Activated T-cell treated with anti-CD3 and anti-CD28 coated beads, Interleukin-2, amount 50 U/mL, for 48 hours (primary cell): Measurements from ENCODE around the gene DAD1.

Experiments used
- DNase-seq, 2 experiments: peaks; one replicate each; pipeline ENCODE4 v3.0.0-alpha.2; 2020

DAD1 gene

DNA sequence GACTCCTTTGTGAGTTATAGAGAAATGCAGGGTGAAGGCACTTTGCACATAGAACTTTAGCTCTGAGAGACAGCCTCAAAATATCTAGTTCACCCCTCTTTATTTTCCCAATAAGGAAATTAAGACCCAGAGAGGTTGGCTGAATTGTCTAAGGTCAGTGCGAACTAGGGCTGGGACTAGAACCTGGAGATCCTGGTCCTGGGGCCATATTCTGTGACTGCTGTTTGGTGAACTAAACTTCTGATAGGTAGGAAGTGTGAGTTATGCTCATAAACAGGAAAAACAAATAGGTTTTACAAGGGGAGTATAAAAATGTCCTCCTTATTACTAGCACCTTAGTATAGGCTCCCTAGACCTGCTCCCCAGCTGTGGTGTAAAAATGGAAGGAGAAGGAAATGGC, 53.9 kb downstream of the DAD1 start:
- DNase-seq, result peak in 1 of 2 experiments; percentile 16

DNA sequence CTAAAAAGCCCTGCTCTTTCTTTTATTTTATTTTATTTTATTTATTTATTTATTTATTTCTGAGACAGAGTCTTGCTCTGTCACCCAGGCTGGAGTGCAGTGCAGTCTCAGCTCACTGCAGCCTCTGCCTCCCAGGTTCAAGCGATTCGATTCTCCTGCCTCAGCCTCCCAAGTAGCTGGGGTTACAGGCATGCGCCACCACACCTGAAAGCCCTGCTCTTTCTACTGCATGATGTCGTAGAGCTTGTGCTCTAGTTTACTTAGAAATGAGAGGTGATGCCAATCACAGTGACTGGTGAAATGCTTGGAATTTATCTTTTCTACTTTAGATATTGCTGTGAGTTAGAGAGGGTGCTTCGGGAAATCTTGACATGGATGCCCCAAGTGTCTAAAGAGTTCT, 54.5 kb downstream of the DAD1 start:
- DNase-seq, result no peak

DNA sequence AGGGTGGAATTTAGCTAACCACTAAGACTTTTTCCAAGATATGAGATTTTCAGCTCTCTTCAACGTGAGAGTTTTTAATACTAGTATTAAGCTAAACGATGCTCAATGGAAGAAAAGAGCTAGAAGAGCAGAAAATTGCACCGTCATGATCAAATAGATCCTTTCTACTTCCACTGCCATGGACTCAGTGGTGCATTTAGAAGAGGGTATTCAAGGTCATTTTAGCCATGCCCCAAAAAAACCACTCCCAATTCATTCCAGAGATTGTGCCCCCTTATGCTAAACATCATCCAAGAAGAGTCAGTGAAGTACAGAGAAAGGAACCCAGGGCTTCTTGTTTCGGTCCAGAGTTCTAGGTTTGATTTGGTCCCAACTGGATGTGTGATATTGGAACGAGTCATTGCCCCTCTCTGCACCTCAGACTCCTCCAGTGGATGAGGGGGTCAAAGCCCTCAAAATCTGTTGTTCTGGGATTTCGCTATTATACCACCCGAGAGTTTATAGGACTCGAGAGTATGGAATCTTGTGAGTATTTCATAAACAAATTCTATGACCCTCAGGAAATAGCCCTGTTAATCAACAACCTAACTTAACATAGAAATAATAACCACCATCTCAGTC, 55.2 kb downstream of the DAD1 start:
- no peak for DNase-seq

DNA sequence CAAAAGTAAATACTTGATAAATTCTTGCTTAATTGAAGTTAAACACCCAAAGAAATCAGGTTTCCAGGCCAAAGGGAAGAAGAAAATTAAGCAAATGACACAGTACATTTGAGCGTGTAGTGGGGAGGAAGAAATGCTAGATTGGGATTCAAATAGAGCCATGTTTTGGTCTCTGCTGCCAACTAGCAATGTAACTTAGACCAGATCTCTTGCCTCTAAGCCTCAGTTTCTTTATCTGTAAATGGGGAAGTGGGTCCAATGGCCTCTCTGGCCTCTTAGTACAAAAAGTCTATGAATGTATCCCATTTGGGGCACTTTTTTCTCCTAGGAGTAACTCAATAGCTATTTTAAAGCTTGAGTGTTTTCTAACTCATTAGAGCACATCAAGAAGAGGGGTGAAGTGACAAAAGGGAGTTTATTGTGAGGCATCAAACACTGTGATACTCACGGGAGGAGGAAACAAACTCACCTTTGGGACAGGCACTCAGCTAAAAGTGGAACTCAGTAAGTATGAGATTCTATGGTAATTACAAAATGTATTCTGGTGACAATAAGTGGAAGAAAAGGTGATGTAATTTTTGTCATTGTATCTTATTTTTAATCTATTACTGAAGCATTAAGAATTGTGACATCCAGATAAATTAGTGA, 55.8 kb downstream of the DAD1 start:
- DNase-seq, result no peak

DNA sequence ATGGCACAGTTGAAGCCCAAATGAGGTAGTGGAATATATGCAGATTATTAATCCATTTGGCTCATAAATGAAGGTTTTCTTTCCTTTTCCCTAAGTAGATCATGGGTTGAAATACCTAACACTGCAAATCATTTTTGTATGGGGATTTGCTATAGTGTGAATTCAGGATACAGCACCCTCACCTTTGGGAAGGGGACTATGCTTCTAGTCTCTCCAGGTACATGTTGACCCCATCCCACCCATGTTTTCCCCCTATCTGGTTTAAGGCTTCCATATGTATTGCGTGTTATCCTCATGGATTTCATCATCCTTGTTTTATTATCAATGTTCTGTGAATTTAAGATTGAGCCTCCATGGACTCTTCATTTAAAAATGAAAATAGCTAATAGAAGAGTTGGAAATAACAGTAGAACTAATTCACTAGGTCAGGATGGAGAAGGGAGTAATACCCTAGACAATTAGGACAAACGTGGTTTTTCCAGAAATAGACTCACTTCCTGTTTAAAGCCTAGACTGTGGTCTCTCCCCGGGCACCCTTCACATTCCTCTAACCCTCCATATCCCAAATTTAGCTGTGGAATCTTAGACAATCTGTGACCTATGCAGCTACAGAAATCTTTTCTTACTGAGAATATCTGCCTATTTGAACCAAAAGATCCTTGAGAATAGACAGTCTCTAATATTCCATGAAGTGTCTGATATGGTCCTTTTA, 56.5 kb downstream of the DAD1 start:
- no peak for DNase-seq

DNA sequence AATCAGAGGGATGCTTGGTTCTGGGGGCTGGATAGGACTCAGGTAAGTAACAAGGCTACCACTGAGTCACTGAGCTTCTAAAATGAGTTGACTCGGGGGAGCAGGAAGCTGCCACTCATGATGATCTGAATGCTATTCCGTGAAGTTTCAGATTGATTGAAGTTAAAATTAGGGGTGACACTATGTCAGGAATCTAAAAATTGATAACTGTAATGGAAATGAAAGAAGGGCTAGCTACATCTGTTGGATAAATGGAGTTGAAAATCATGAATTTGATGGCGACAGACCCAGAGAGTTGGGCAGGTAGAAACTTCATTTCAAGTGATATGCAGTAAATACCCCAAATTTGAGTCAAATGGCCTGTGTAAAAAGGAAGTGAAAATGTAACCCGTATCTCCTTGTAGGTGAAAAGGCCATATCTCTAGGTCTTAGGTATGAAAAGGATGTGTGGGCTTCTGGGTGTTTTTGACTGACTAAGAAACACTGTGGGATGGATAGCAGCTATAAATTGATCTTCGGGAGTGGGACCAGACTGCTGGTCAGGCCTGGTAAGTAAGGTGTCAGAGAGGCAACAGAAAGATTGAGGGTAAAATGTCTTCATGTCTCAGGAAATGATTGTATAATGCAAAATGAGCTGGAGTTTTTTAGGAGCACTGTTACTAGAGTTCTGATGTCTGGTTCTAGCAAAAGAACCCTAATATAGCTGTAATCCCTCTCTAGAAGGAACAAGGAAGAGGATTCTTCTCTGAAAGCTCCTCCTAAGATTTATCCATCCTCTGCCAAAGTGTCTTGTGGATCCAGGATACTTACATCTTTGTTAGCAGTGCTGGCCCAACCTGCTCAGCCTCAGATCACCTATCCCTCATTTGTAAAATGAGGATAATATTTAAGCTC, 57.3 kb downstream of the DAD1 start:
- no peak for DNase-seq

DNA sequence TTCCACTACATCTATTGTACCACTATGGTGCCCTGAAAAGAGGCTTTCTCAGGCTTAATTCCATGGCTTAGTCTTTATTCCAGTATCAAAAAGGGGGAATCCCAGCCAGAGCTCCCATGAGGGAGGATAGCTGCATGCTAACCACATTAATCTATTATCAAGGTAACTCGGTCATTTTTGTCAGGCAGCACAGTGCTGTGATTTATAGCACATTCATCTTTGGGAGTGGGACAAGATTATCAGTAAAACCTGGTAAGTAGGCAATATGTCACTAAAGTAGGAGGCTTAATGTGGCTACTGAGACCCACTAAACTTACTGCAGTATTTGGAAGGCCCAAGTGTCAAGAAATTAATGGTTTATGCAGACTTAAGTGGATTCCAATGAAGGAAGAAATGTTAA, 58.9 kb downstream of the DAD1 start:
- DNase-seq, result no peak

DNA sequence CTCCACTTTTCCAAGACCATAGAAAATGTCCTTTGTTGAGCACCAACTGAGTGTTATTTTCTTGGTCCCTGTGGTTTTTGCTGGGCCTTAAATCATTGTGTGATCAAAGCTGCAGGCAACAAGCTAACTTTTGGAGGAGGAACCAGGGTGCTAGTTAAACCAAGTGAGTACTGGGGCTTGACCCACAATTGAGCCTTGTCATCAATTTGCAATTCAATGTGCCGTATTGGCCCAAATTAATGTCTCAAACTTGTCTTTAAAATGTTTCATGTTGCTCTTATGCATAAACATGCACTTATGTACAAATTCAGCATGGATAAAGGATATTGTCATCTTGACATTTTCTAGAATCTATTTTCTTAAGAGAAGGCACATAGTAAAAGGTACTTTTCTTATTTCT, 62.3 kb downstream of the DAD1 start:
- no peak for DNase-seq

DNA sequence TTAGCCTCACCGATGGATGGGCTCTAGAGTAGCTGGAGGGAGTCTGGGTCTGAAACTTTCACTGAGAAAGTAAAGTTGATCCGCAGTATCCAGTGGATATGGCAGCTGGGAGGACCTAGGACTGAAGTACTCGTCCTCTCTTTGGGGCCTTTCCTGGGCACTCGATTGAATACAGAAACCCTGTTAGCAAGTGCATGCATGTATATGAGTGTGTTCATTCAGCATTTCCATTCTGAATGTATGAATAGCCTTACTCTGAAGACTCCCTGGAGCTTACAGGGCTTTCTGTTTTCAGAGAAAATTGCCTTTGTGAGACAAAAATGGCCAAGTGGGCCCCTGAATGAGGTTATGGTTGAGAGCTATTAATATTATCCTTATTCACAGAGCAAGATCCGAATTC, 62.8 kb downstream of the DAD1 start:
- no peak for DNase-seq

DNA sequence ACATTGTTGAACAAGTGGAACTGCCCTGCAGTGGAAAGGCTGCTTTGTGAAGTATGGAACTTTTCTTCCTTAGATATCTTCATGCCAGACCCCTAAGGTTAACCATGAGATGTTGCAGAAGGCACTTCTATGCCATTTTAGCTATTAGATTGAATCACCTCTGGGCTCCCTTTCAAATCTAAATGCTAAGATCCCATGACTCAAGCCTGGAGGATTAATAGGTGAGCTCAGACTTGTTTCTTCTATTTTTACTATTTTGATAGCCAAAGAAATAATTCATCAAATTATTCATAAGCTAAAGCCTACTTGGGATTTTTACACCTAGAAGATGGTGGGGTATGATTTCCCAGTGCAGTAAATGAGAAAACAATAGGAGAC, 64.3 kb downstream of the DAD1 start:
- no peak for DNase-seq

DNA sequence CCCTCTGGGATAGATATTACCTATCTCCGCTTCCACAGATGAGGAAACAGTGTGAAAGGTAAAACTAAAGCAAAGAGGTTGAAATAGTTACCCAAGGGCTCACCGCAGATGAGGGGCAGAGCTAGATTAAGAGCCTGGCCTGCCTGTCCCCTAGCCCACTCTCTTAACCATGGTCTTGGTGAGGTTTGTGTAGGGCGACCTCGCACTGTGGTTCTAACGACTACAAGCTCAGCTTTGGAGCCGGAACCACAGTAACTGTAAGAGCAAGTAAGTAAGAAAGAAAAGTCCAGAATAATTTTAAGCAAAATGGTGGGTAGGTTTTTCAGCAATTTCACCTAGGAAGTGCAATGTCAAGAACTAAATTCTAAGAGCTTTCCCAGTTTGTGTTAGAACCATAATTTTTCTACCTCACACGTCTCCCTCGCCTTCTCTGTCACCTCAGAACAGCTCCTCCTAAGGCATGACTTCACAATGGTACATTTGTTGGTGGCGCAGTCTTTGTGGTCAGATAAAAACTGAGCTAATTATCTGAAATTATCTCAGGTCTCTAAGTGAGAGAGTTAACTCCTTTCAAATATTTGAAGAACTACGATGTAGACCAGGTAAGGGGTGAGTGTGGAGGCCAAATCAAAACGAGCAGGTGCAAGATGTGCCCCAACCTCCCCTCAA, 64.8 kb downstream of the DAD1 start:
- no peak for DNase-seq

DNA sequence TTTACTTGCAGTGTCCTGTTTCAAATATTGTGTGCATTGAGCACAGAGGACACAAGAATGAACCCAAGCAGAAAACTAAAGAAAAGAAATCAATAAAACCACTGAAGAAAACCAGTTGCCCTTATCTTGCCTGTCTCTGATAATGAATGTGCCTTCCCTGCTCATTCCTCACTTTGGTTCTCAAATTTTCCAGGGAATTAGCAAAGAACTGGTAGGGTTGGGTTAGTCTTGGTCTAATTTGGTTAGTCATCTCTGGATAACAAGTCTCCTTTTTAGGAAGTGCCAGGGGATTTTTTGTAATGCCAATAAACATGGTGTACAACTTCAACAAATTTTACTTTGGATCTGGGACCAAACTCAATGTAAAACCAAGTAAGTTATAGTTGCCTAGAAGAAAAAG, 65.7 kb downstream of the DAD1 start:
- no peak for DNase-seq

DNA sequence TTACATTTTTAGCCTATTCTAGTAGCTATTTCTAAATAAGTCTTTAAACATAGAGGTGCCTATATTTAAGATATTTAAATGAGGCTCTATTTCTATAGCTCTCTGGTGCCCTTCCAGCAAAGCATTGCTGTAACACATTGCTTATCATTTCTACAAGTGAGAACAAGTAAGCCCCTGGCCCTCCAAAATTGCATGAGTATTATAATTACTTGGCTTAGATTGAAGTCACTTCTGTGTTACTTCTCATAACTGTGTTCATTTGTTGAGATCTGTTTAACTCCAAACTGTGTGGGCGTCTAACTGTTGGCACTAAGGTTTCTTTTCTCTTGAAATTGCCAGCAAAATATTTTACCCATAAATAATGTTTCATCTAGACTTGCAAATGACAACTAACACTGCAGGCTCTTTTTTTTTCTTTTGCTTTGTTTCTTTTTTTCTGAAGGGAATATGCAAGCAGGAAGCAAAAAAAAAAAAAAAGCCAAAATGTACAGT, 66.5 kb downstream of the DAD1 start:
- DNase-seq, result no peak

DNA sequence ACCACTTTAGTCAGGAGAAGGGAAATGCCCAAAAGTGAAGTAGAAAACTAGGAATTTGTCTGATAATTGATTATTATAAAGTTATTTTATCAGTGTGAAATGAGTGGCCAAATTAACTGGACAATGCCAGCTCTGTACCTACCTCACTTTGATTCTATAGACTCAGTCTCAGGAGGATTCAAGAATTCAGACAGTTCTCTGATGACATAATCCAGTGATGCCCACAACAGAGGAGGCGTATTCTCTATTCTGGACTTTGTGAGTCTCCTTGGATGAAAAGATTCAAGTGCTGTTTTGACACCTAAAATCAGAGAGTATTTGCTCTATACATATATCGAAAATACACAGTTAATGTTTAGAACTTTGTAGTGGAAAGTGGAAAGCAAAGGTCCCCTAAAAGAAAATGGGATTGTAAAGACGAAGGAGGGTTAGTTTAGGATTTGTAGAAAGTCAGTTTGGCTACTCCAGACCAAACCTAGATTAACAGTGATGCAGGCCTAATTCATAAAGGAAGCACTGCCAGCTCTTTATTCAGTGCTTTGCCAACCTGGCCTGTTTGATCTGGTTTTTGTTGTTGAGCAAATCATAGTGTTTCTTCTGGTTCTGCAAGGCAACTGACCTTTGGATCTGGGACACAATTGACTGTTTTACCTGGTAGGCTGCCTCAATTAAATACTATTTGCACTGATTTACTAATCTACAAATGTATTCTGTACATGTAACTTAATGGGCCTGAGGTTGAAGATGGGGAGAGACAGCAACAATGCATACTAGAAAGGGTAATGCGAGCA, 67.4 kb downstream of the DAD1 start:
- no peak for DNase-seq

DNA sequence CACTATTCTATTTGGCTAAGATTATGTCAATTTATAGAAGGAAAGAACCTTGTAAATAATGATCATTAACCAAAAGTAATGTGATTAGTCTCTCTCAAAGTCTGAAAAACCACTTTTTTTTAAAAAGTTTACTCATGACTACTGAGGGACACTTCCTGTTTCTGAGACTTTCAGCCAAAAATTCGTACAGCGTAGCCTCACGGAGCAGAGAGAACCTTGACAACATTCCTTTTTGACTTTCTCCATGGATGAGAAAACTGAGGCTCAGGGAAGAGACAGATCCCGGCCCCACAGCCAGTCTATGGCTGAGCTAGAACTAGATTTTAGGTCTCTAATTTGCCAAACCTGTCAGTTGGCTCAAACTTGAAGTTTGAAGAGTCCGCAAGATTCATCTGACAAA, 68.2 kb downstream of the DAD1 start:
- no peak for DNase-seq

DNA sequence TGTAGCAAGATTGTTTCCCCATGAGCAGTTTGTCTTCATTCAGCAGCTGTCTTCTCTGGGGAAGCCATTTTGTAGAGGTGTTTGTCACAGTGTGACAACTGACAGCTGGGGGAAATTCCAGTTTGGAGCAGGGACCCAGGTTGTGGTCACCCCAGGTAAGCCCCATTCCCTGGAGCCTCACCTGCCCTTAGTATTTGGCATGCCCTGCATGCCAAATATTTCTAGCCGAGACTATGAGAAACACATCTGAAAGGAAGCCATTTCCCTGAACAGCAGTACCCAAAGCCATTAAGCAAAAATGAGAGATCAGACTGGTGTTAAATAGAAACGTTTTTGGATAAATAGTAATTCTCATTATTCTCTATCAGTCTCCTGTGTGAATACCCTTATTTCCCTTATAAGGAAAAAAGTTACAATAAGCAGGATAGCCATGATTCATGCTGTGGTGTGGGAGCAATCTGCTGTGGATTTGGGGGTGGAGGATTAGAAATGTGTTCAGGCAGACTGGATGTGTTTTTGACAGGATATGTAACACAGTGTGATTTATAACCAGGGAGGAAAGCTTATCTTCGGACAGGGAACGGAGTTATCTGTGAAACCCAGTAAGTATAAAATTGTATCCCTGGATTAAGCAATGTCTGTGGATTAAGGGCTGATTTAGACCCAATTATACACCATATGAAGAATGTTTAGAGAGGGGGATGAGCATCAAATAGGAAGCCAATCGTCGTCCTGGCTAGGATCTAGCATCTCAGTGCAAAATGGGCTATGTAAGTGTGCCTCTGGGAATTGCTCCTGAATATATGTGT, 68.9 kb downstream of the DAD1 start:
- DNase-seq, result no peak

DNA sequence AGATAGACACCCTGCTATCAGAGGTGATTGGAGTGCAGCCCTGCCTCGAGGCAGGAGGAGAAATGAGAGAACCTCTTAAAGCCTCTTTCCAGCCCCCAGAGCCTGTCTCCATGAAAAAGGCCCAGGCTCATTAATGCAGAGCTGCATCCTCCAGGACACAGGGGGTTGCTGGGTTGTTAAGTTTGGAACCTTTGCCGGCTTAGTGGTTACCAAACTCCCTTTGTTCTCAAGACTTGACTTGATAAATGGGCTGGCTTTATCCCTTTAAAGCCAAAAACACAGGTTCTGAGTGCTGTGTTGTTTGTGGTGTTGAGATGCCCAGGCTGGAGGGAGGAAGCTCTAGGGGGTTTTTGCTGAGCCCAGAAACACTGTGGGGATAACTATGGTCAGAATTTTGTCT, 71.0 kb downstream of the DAD1 start:
- no peak for DNase-seq

DNA sequence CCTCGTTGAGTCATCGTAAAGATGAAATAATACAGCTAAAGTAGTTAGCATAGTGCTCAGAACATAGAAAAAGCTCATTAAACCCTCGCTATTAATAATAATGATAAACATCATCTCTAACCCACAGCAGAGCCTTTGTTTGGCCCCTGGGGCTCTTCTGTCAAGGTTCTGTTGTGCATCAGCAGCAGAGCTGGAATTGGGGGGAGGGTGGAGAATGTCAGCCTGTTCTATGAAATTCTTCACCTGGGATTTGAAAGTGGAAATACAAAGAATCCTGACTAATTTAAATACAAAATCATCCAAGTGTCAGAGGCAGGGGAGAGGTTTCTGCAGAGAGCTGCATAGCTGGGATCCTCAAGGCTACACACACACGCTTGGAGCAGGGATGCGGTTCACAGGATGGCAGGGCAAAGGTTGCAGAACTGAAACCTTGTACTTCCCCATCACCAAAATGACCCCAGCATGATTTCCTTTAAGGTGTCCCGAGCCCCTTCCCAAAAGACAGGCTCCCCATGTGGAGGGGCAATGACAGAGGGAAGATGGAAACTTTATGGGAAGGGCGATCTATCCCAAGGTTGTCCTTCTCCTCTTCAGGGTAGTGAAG, 71.8 kb downstream of the DAD1 start:
- DNase-seq, result no peak

DNA sequence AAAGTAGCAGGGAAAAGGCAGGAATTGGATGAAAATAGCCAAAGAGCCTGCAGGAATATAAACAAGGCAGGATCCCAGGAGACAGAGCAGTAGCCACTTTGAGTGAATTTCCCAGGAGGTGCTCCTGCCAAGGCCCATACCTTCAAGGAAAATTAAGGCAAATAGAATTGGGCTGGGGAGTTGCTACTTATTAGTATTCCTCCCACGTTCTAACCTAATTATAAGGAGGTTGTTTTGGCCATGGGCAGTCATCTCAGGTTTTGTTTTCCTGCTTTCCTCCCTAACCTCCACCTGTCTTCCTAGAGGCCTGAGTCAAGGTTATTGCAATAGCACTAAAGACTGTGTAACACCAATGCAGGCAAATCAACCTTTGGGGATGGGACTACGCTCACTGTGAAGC, 73.1 kb downstream of the DAD1 start:
- no peak for DNase-seq
